HEK293T (cell line): ENCODE data around the gene GPD2.

ENCODE experiments used
- ARNT ChIP-seq: fragments of 450-650 bp; IDR thresholded peaks from 2 replicates; pipeline ENCODE4 v1.6.1; 2017; ENCODE audit warnings: mild to moderate bottlenecking
- BHLHE40 ChIP-seq: fragments of 450-650 bp; IDR thresholded peaks from 2 replicates; pipeline ENCODE4 v1.6.1; 2016; ENCODE audit warnings: mild to moderate bottlenecking, moderate library complexity, borderline replicate concordance
- ELF4 ChIP-seq: fragments of 450-650 bp; IDR thresholded peaks from 2 replicates; pipeline ENCODE4 v1.6.1; 2017; ENCODE audit warnings: antibody characterized with exemption
- FOXA1 ChIP-seq: fragments of 450-650 bp; IDR thresholded peaks from 2 replicates; pipeline ENCODE4 v1.6.1; 2016; ENCODE audit warnings: mild to moderate bottlenecking
- FOXK2 ChIP-seq: fragments of 450-650 bp; IDR thresholded peaks from 2 replicates; pipeline ENCODE4 v1.6.1; 2016; ENCODE audit warnings: mild to moderate bottlenecking
- FOXM1 ChIP-seq: fragments of 450-650 bp; IDR thresholded peaks from 2 replicates; pipeline ENCODE4 v1.6.1; 2017; ENCODE audit warnings: mild to moderate bottlenecking, borderline replicate concordance
- HDGF ChIP-seq: fragments of 450-650 bp; IDR thresholded peaks from 2 replicates; pipeline ENCODE4 v1.6.1; 2017; ENCODE audit warnings: antibody characterized with exemption, borderline replicate concordance
- LEF1 ChIP-seq: fragments of 450-650 bp; IDR thresholded peaks from 2 replicates; pipeline ENCODE4 v1.6.1; 2017; ENCODE audit warnings: mild to moderate bottlenecking, borderline replicate concordance
- NFRKB ChIP-seq: fragments of 450-650 bp; IDR thresholded peaks from 2 replicates; pipeline ENCODE4 v1.6.1; 2016; ENCODE audit warnings: mild to moderate bottlenecking, moderate library complexity
- SP1 ChIP-seq: fragments of 450-650 bp; IDR thresholded peaks from 2 replicates; pipeline ENCODE4 v1.6.1; 2017
- SUZ12 ChIP-seq: fragments of 450-650 bp; IDR thresholded peaks from 2 replicates; pipeline ENCODE4 v1.6.1; 2016; ENCODE audit warnings: mild to moderate bottlenecking
- TARDBP ChIP-seq: fragments of 450-650 bp; IDR thresholded peaks from 2 replicates; pipeline ENCODE4 v1.6.1; 2016
- ZNF384 ChIP-seq: fragments of 450-650 bp; IDR thresholded peaks from 2 replicates; pipeline ENCODE4 v1.6.1; 2016
- TF ChIP-seq, protein P1 (sequence below): fragments of 450-650 bp; IDR thresholded peaks from 2 replicates; pipeline ENCODE4 v1.6.1; 2016

GRCh38 chr2:156456616-156457015 lies 20.4 kb downstream of the GPD2 start:
- TF ChIP-seq BHLHE40 (no peak), FOXA1 (no peak), FOXM1 (no peak), LEF1 (no peak), NFRKB (no peak), SUZ12 (no peak), ZNF384 (no peak), SP1 (no peak), TARDBP (no peak), ELF4 (no peak), ARNT (no peak), HDGF (no peak), FOXK2 (no peak)
- TF ChIP-seq, protein P1, sequence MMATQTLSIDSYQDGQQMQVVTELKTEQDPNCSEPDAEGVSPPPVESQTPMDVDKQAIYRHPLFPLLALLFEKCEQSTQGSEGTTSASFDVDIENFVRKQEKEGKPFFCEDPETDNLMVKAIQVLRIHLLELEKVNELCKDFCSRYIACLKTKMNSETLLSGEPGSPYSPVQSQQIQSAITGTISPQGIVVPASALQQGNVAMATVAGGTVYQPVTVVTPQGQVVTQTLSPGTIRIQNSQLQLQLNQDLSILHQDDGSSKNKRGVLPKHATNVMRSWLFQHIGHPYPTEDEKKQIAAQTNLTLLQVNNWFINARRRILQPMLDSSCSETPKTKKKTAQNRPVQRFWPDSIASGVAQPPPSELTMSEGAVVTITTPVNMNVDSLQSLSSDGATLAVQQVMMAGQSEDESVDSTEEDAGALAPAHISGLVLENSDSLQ, result no peak
